Activated naive CD4-positive, alpha-beta T cell treated with Interleukin-2 at 50 U/mL for 16 hours (primary cell): ENCODE measurements around the gene COPZ1.

Experiments used
- DNase-seq: peaks from one replicate; pipeline ENCODE4 v3.0.0-alpha.2; 2020

COPZ1 gene

GRCh38 chr12:54359762-54360351, 34.9 kb downstream of the COPZ1 start:
- no peak for DNase-seq

GRCh38 chr12:54360717-54361456, 36.0 kb downstream of the COPZ1 start:
- peak; percentile 50 for DNase-seq

- no peak for DNase-seq
These were observed 38.1 kb downstream of the COPZ1 start for GRCh38 chr12:54363047-54363446.

DNA sequence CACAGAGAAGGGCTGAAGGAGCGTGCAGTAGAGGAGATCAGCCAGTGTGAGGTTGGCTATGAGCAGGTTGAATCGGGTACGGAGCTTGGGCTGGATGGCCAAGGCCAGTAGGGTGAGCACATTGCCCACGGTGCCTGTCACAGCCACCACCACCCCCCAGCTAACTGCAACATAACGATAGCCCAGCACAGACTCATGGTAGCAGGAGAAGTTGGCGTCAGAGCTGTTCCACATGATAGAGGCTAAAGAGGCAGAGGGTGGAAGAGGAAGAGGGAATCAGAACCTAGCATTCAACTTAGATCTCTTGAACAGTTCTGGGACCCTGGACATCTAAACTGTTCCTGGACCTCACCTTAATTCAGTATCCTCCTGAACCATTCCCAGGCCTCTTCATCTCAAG, 38.7 kb downstream of the COPZ1 start:
- no peak for DNase-seq

DNA sequence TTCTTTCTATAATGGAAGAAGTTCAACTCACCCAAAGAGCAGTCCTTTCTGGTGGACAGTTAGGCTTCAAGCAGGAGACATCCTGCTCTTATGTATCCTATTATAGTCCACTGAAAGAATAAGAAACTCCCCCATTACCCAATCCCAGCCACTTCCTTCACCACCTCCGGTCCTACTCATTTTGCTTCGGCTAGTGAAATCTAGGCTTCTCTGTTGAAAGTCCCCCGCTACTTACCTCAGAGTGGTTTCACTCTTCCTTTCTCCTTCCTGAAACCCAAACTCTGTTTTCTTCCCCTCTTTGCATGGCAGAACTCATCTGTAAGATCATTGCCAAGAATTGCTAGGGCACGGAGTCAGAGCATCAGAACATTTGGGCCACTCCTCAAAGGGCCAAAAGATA, 39.5 kb downstream of the COPZ1 start, which contains the start of gene GPR84:
TSS of gene GPR84 (minus strand) at position 74 of the 400 bp plus-strand sequence. CDS start 635 bp downstream, outside the sequence.
- DNase-seq, result peak; percentile 17

- DNase-seq, result no peak
These were observed 43.2 kb downstream of the COPZ1 start for GRCh38 chr12:54368025-54368708.

DNA sequence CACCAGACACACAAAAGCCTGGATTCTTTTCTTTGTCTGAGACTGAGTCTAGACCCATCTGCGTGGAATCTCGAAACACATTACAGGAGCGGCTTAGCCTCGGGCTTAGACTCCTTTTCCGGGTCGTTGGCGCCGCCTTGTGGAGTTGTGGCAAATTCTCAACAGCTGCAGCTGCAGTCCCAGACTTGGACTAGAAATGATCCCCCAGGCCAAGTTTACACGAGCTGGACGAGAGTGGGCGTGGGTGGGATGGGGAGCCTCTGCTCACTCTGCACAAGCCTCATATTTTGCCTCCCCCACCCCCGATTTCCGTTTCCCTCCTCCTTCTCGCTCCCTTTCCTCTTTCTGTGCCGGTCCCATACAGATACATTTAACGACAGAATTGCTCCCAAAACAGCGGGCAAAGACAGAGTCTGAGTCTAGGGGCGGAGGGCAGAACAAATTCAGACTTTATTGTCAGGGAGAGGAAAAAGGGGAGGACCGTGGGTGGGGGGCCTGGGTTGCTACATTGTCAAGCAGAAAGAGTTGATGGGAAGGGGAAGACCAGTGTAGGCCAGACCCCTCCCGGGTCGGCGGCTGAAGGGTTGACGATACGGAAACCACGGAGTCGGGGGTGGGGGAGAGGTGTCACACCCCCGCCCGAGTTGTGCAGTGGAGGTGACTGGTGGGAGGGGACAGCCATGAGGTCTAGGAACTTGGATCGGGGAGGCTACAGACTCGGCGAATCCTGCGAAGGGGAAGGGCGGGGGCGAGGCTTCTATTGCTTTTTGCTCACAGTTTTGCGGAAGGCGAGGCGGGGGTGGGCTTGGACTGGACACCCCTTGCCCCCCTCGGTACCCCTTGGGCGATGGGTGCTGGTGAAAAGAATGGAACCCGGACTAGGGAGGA, 44.0 kb downstream of the COPZ1 start:
- peak; percentile 90 for DNase-seq

DNA sequence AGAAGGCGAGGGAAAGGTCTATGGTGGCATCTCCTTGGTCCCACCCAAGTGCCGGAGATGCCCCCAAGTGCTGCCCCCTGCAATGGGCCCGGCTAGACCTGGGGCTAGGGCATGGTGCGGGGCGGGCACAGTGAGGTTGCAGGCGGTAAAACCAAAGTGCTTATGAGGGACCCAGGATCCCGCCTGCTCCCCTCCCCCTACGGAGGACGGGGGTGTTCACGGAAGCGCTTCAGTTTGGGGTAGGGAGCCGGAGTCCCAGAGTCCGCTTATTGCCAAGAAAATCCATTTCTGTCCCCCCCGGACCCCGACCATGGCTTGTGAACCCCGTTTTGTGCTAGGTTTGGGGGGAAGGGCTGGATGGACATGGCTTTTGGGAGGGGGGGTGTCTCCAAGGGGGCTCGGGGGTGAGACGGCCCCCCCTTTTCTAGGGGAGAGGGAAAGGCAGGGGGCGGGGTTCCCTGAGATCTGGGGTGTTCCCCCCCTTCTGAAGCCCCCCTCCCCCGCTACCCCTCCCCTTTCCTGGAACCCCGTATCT, 44.7 kb downstream of the COPZ1 start:
- no peak for DNase-seq

DNA sequence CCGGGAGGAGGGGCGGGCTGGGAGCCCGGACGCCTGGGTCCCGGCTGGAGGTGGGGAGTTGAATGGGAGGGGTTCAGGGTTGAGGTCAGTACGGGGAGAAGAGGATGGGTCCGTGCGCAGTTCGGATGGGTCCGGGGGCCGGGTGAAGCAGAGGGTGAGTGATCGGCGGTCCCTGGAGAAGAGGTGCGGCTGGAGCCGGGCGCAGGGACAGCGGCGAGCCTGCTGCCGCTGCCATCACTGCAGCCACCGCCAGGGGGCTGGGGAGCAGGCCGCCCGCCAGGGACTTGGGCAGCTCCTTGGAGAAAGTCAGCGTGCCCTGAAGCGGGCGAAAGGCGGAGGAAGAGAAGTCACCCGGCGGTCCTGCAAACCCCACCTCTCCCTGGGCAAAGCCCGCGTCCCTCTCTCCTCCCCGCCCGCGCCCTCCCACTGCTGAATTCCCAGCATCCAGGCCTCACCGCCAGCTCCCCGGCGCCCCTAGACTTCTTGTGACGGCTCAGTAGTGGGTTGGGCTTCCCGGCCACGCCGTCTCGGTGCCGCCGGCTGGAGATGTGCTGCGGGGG, 45.3 kb downstream of the COPZ1 start:
- no peak for DNase-seq

GRCh38 chr12:54371328-54372112, 46.6 kb downstream of the COPZ1 start:
- no peak for DNase-seq

DNA sequence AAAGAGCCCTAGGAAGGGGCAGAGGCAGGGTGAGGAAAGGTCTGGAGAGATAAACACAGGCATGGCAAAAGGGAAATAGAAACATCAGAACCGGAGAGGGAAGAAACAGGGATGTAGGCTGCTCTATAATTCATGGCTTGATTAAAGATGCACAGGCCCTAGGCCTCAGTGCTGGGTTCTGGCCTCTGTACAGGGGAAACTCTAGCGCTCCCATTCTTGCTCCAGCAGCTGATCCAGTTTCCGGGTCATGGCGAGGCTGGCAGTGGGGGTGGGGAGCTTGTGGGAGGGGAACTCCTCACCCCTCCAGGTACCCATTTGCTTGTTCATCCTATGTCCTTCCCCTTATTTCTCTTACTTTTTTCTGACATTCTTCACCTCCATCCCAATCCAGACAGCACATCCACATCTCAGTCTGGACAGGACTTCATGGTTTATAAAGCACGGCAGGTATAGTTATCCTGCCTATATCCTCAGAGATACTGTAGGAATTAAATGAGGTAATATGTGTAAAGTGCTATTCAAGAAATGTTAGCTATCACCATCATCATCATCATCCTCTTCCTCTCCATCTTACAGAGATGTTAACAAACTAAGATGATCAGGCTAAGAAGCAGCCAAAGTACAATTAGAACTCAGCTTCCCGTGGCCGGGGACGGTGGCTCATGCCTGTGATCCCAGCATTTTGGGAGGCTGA, 47.3 kb downstream of the COPZ1 start:
- no peak for DNase-seq

GRCh38 chr12:54373649-54374561, 49.0 kb downstream of the COPZ1 start:
- DNase-seq, result no peak

- no peak for DNase-seq
These were observed 49.8 kb downstream of the COPZ1 start for GRCh38 chr12:54374562-54375258.

- DNase-seq, result no peak
These were observed 50.3 kb downstream of the COPZ1 start for GRCh38 chr12:54375259-54375579.

DNA sequence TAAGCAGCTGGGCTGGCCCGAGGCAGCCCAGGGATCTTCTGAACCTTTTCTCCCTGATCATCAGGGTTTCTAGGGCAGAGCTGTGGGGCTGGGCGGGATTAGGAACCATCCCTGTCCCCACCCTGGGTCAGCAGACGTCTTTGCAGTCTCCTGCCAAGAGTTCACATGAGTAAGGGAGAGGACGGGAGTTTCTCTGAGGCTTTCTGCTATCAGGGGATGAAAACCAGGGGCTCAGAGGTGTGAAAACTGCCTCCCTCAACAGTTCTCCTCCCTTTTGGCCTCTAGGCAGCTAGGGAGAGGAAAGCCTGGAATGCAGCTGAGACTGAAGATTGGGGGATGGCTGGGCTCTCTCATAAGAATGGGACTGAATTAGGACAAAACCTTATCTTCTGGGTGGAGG, 51.7 kb downstream of the COPZ1 start:
- DNase-seq, result no peak

GRCh38 chr12:54377007-54377406, 52.1 kb downstream of the COPZ1 start:
- no peak for DNase-seq

DNA sequence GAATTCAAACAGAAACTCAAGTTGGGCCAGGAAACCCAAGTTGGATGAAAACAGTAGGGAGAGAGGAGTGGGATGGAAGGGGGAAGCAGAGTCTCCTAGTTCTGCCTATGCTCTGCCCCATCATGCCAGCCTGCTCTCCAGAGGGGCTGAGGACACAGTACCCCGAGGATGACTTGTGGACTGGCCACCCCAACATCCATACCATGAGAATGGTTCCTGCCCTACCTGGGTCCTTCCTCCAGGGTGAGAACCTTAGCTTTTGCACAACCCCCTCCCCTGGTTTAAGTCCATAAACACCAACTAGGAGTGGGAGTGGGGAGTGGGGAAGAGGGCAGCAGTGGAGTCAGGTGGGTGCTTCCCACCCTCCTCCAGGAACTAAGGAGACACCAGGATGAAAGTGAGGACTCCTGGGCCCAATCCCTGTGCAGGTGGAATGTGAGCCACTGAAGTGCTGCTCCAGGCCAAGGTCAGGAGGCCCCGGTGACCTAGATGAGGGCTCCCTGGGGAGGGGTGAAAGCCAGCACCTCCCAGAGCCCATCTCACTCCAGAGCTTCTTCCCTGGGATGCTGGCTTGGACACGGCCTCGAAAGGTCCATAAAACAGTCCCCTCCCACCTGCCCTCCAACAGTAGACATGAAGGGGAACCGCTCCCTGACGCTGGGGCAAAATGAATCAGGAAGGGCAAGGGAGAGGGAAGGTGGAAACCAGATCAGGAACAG, 53.0 kb downstream of the COPZ1 start:
- DNase-seq, result no peak

DNA sequence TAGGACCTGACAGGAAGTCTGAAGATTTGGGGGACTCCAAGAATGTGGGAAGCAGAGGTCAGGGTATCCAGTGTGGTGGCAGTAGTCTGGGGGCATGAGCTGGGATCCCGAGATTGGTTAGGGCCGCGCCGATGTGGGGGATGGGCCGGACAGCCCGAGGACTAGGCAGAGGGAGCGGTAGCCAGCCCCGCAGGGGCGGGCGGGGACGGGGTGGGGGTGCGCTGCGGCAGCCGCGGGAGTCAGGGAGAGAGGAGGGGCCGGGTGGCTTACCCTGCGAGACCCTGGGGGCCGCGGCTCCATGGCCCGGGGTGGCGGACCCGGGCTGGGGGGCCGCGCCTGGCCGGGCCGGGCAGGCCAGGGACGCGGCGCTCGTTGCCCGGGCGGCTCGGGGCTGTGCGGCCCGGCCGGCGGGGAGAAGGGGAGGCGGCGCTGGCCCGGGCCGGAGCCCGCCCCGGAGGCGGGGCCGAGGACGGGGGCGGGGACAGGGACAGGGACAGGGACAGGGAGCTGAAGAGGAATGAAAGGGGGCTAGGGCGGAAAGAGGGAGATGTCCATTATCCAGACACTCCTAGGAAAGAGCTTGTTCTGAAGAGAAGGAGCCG, 54.0 kb downstream of the COPZ1 start:
- DNase-seq, result no peak
